Measurements from ENCODE around the gene FYB1.

FYB1 gene

GRCh38 chr5:39203951-39204350, 15.4 kb downstream of the FYB1 start:
- DNase-seq = no peak

GRCh38 chr5:39203275-39203922, 16.0 kb downstream of the FYB1 start:
- DNase-seq = no peak

GRCh38 chr5:39202597-39203274, 16.6 kb downstream of the FYB1 start:
- DNase-seq = no peak

- no peak for DNase-seq
These were observed 17.4 kb downstream of the FYB1 start for GRCh38 chr5:39201781-39202596.

GRCh38 chr5:39201160-39201780, 18.1 kb downstream of the FYB1 start:
- no peak for DNase-seq

GRCh38 chr5:39200081-39200480, 19.3 kb downstream of the FYB1 start:
- no peak for DNase-seq

- DNase-seq = no peak
These were observed 20.0 kb downstream of the FYB1 start for GRCh38 chr5:39199335-39199734.

- no peak for DNase-seq
These were observed 21.2 kb downstream of the FYB1 start for GRCh38 chr5:39198127-39198526.

GRCh38 chr5:39197556-39197955, 21.8 kb downstream of the FYB1 start:
- no peak for DNase-seq

- DNase-seq = no peak
These were observed 24.1 kb downstream of the FYB1 start for GRCh38 chr5:39195198-39195826.

- no peak for DNase-seq
These were observed 24.8 kb downstream of the FYB1 start for GRCh38 chr5:39194466-39195136.

- no peak for DNase-seq
These were observed 25.6 kb downstream of the FYB1 start for GRCh38 chr5:39193553-39194465.

- DNase-seq = no peak
These were observed 26.8 kb downstream of the FYB1 start for GRCh38 chr5:39192450-39193160.

GRCh38 chr5:39191216-39191615, 28.1 kb downstream of the FYB1 start:
- no peak for DNase-seq

- DNase-seq = no peak
These were observed 28.9 kb downstream of the FYB1 start for GRCh38 chr5:39190311-39191102.

- DNase-seq = no peak
These were observed 29.9 kb downstream of the FYB1 start for GRCh38 chr5:39189292-39189955.

- DNase-seq = no peak
These were observed 31.3 kb downstream of the FYB1 start for GRCh38 chr5:39187831-39188731.

All from SW 1271 (cell line).